ENCODE measurements around the gene NTHL1.

The NTHL1 gene

GRCh38 chr16:2074071-2074470, 26.4 kb upstream of the NTHL1 start:
- TF ChIP-seq ZNF384 (IDR thresholded peaks at IDR 0.05), result no peak
- TF ChIP-seq FOXM1 (IDR thresholded peaks at IDR 0.05; ENCODE audit: borderline replicate concordance), result no peak
- TF ChIP-seq SP1 (IDR thresholded peaks at IDR 0.05), result no peak
- TF ChIP-seq ARNT (IDR thresholded peaks at IDR 0.05), result no peak
- TF ChIP-seq FOXA1 (IDR thresholded peaks at IDR 0.05), result no peak
- TF ChIP-seq PKNOX1 (IDR thresholded peaks at IDR 0.05), result no peak
- TF ChIP-seq LEF1 (IDR thresholded peaks at IDR 0.05; ENCODE audit: borderline replicate concordance), result no peak
- no peak for TF ChIP-seq NFRKB (IDR thresholded peaks at IDR 0.05)
- no peak for TF ChIP-seq TARDBP (IDR thresholded peaks at IDR 0.05)
- no peak for TF ChIP-seq L3MBTL2 (conservative IDR thresholded peaks at IDR 0.05)
- TF ChIP-seq SUZ12 (IDR thresholded peaks at IDR 0.05), result no peak
- no peak for TF ChIP-seq ELF4 (IDR thresholded peaks at IDR 0.05)
- no peak for TF ChIP-seq FOXK2 (IDR thresholded peaks at IDR 0.05)
- no peak for TF ChIP-seq CTBP1 (IDR thresholded peaks at IDR 0.05; ENCODE audit: borderline replicate concordance)
- no peak for TF ChIP-seq BHLHE40 (IDR thresholded peaks at IDR 0.05; ENCODE audit: borderline replicate concordance)
- TF ChIP-seq HDGF (IDR thresholded peaks at IDR 0.05; ENCODE audit: borderline replicate concordance), result no peak
- ChIA-PET CTCF (no interaction called here), POLR2A (no interaction called here)
- no peak for DNase-seq (ENCODE audit: extremely low spot score)

- DNase-seq (ENCODE audit: extremely low spot score), result no peak
- TF ChIP-seq SP1 (IDR thresholded peaks at IDR 0.05), result no peak
- no peak for TF ChIP-seq CTBP1 (IDR thresholded peaks at IDR 0.05; ENCODE audit: borderline replicate concordance)
- TF ChIP-seq ELF4 (IDR thresholded peaks at IDR 0.05), result no peak
- no peak for TF ChIP-seq FOXM1 (IDR thresholded peaks at IDR 0.05; ENCODE audit: borderline replicate concordance)
- no peak for TF ChIP-seq FOXA1 (IDR thresholded peaks at IDR 0.05)
- ChIA-PET CTCF (no interaction called here), POLR2A (interaction anchor here (1.1 to 1.6 kb wide), 2 partner anchors 25 to 82 kb away, joined by 5 to 6 read pairs; partner anchors contain the start of genes NTHL1, TRAF7 and TSC2)
These were observed 25.3 kb upstream of the NTHL1 start for GRCh38 chr16:2072926-2073325.

GRCh38 chr16:2071454-2072202, 24.0 kb upstream of the NTHL1 start:
- ChIA-PET CTCF (interaction anchor here (0.6 kb wide), 1 partner anchor 55 kb away, joined by 3 read pairs; no protein-coding TSS in a partner anchor), POLR2A (interaction anchor here (1.1 to 1.6 kb wide), 3 partner anchors 24 to 84 kb away, joined by 4 to 6 read pairs (median 5); partner anchors contain the start of genes NTHL1, TRAF7 and TSC2)
- TF ChIP-seq SUZ12 (IDR thresholded peaks at IDR 0.05), result no peak
- DNase-seq (ENCODE audit: extremely low spot score), result no peak

- TF ChIP-seq SP1 (IDR thresholded peaks at IDR 0.05) (no peak), CTBP1 (IDR thresholded peaks at IDR 0.05; ENCODE audit: borderline replicate concordance) (no peak), TARDBP (IDR thresholded peaks at IDR 0.05) (no peak), PKNOX1 (IDR thresholded peaks at IDR 0.05) (no peak), HDGF (IDR thresholded peaks at IDR 0.05; ENCODE audit: borderline replicate concordance) (no peak), FOXK2 (IDR thresholded peaks at IDR 0.05) (no peak), L3MBTL2 (conservative IDR thresholded peaks at IDR 0.05) (no peak), BHLHE40 (IDR thresholded peaks at IDR 0.05; ENCODE audit: borderline replicate concordance) (no peak), ARNT (IDR thresholded peaks at IDR 0.05) (no peak), ZNF384 (IDR thresholded peaks at IDR 0.05) (no peak), ELF4 (IDR thresholded peaks at IDR 0.05) (no peak), NFRKB (IDR thresholded peaks at IDR 0.05) (no peak)
- CTCF ChIA-PET, result no interaction called here
- POLR2A ChIA-PET, result interaction anchor here (1.2 kb wide), 1 partner anchor 85 kb away, joined by 4 read pairs; the partner anchor contains the start of gene TRAF7
These were observed 23.2 kb upstream of the NTHL1 start for GRCh38 chr16:2070576-2071453.

GRCh38 chr16:2066139-2066538, 18.5 kb upstream of the NTHL1 start:
- CTCF ChIA-PET, result no interaction called here
- POLR2A ChIA-PET, result no interaction called here

More at GRCh38 chr16:2070576-2071453, 23.2 kb upstream of the NTHL1 start:
- no peak for DNase-seq (ENCODE audit: extremely low spot score)

More at GRCh38 chr16:2066139-2066538, 18.5 kb upstream of the NTHL1 start:
- no peak for DNase-seq (ENCODE audit: extremely low spot score)
- TF ChIP-seq FOXK2 (IDR thresholded peaks at IDR 0.05) (no peak), LEF1 (IDR thresholded peaks at IDR 0.05; ENCODE audit: borderline replicate concordance) (no peak), ARNT (IDR thresholded peaks at IDR 0.05) (no peak), HDGF (IDR thresholded peaks at IDR 0.05; ENCODE audit: borderline replicate concordance) (no peak), BHLHE40 (IDR thresholded peaks at IDR 0.05; ENCODE audit: borderline replicate concordance) (no peak), CTBP1 (IDR thresholded peaks at IDR 0.05; ENCODE audit: borderline replicate concordance) (no peak), PKNOX1 (IDR thresholded peaks at IDR 0.05) (no peak), FOXM1 (IDR thresholded peaks at IDR 0.05; ENCODE audit: borderline replicate concordance) (no peak), TARDBP (IDR thresholded peaks at IDR 0.05) (no peak), L3MBTL2 (conservative IDR thresholded peaks at IDR 0.05) (no peak), FOXA1 (IDR thresholded peaks at IDR 0.05) (no peak), SP1 (IDR thresholded peaks at IDR 0.05) (no peak), ELF4 (IDR thresholded peaks at IDR 0.05) (no peak), ZNF384 (IDR thresholded peaks at IDR 0.05) (no peak), NFRKB (IDR thresholded peaks at IDR 0.05) (no peak), SUZ12 (IDR thresholded peaks at IDR 0.05) (no peak)

Data from HEK293T (cell line).